GM21529 (cell line): ENCODE results near the gene CXCL8.

ENCODE experiments used
- ATAC-seq: cut with Tn5 transposase; IDR thresholded peaks from one replicate; pipeline ENCODE4 v1.9.1; 2021; ENCODE audit not compliant: unreplicated experiment

CXCL8 gene

DNA sequence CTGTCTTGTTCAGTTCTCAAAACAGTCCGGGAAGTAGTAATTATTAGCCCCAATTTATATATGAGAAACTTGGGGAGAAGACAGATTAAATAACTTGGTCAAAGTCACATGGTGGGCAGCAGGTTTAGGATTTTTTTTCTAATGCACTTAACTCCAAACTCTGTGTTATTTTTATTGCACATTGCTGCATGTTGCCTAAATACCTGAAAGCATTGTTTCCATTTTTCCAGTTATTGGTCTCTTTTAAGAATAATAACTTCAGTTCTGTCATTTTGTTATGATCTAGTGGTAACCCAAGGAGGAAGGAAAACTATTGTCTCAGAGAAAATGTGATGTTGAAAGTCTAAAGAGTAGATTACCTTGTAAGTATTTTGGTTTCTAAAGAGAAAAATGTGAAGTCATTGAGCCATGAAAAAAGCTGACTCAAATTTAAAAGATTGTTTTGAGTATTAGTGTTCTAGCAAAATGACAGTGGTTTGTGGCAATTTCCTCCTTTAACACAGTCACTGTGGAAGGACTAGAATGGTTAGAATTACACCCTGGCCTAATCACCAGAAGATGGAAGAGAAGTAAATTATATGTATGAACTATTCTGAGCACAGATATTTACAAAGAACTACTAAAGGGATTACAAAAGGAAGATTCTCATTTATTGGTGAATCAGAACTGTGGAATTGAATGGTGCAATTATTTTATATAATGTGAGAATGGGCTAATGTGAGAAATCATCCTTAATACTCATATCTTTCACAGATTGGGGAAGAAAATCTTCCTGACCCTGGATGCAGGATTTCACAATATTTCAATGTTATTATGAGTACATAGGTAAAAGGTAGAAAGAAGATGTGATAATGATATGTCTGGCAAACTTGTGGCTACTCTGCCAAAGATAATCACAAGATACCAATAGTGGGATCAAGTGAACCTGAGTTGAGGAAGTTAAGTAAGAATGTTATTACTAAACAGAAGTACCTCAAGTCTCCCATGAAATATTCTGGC lies 21.7 kb upstream of the CXCL8 start:
- peak; percentile 92 for ATAC-seq

DNA sequence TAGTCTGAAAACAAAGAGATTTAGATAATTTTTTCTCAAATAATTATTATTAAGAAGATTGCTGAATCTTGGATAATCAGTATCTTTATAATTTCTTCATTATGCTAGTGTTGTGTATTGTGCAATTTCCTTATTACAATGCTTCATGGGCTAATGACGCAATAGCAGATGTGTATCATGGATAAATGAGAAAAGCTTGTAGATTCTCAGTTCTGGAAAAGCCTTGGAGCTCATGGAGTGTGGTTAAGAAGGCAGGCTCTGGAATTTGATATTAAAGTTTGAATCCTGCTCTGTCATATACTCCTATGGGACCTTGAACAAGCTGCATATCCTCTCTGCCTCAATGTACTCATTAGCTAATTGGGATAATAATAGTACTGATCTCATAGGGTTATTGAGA lies 18.9 kb upstream of the CXCL8 start:
- no peak for ATAC-seq

DNA sequence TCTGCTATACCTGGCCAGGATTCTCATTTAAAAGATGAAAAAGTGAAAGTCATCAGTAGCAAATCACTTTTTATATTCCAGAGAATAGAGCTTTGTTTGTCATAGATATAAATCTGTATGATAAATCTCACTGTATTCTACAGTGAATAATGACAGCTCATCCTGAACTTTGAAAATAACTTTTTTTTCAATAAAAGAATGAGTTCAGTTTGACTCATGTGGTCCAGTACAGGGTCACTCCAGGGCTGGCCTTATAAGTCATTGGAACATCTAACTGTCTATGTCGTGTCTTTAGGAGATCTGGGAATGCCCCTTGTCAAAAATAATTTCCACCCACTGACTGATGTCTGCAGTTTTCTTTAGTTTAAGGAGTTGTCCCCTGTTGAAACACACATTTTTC lies 18.5 kb upstream of the CXCL8 start:
- no peak for ATAC-seq

DNA sequence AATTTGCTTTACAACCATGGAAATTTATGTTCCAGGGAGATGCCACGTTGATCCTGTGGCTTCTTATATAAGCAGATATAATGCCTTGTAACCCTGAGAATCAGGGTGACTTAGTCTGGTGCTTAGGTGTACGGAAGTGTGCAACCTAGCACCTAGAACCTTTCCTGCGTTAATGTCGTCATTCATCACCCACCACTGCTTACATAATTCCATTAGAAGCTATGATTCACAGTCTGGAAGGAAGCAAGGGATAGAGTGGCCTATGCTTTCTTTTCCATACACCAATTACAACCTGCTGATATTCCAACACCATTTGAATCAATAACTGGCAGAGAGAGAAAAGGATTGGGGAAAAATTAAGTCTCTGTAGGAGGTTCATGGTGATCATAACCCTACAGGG lies 17.3 kb upstream of the CXCL8 start:
- no peak for ATAC-seq

DNA sequence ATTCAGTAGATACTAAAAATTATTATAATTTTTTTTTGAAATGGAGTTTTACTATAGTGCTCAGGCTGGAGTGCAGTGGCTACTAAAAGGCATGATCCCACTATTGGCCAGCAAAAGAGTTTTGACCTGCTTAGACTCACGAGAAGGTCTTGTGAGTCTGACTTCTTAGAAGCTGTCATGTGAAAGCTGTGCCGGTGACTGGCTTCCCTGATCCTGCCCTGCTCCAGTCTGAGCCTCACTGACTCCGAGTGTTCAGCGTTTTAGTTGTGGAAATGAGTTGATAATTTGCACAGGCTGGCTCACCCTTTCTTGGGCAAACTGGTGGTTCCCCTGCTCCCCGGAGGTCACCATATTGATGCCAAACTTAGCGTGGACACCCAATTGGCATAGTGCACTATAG lies 16.4 kb upstream of the CXCL8 start:
- ATAC-seq, result no peak

DNA sequence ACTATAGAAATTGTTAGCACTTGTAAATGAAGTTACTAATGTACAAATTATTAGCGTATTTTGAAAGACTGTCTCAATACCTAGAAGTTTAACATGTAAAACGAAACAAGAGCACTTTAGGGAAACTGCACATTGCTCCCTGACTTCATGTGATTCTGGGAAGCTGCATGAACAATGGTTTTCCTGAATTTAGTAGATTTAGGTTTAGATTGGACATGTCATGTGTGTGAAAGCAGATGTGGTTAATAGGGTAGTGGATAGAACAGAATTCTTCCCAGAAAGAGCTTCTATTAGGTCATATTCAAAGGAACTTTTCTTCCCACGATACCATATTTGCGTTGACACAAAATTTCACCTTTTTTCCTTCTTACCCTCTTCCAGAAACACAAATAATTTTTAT lies 14.9 kb upstream of the CXCL8 start:
- no peak for ATAC-seq

DNA sequence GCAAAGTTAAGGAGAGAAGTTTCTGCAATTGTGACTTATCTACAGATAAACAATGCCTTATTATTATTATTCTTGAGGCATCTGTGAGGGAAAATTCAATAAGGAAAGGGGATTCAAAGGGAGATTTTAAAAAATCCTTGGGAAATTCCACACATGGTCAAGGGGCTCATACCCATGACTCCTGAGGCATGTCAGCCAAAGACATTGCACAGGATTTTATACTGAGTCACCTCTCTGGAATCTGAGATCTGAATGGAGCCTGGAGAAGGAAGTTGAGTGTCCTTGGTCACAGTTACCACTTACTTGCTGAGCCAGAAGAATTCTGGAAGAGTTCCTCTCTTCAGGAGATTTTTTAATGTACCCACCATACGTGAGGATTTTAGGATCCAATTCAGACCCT lies 14.4 kb upstream of the CXCL8 start:
- no peak for ATAC-seq

DNA sequence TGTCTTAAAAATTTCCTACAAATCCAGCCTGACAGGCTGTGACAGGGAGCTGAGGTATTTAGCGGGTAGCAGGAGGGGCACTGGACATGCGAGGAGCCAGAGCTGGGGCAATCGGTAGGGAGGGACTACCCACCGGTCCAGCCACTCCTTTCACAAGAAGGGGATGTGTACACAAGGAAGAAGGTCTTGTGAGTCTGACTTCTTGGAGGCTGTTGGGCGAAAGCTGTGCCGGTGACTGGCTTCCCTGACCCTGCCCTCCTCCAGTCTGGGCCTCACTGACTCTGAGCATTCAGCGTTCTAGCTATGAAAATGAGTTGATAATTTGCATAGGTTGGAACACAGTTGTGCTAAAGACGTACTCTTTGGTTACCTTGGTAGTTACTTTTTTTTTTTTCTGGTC lies 12.7 kb upstream of the CXCL8 start:
- peak; percentile 70 for ATAC-seq

DNA sequence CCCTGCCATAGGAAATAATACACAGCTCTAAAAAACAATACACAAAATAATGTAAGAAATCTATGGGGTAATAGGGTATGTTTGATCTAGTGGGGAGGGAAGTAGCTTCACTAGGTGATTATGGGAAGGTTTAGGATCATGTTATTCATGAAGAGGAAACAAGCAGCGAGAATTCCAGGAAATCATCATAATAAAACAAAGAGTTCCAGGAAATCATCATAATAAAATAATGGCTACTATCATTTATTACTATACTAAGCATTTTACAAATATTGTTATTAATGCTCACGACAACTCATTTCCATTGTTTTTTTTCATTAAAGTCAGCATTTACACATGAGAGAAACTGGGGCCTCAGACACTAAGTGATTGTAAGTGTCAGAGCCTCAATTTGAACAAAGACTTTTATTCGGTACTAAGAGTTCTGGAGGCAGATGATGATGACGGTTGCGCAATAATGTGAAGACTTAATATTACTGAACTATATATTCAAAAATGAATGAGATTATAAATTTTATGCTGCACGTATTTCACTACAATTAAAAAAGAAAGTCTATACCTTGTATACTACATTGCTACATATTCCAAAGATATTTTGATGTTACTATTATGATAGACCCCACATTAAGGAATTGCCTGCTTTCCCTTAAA lies 12.2 kb upstream of the CXCL8 start:
- no peak for ATAC-seq

DNA sequence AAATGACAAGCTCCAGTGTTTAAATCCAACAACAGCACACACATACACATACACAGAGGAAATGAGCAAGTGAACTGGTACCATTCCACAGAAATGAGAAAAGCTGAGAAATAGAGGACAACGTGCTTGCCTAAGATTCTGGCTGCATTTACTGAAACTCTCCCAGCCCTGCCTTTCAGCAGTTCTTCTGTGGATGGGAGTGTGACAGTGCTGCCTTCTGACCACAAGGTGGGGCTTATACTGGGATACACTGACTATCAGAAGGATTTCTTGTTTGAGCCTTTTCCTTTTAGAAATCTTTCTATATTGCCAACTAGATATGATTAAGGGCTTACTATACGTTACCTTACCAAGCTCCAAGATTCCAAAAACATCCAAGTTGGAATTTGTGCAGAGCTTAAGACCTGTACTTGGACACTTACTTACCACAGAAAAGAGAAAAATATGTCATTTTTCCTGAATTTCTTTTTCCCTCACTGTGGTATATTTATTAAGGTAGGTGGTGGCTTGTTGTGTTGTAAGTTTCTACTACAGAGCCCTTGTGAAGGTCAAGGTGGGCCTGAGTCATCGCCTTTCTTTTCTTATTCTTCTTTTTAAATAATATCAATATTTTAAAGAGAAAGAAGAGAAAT lies 10.7 kb upstream of the CXCL8 start:
- peak; percentile 61 for ATAC-seq

DNA sequence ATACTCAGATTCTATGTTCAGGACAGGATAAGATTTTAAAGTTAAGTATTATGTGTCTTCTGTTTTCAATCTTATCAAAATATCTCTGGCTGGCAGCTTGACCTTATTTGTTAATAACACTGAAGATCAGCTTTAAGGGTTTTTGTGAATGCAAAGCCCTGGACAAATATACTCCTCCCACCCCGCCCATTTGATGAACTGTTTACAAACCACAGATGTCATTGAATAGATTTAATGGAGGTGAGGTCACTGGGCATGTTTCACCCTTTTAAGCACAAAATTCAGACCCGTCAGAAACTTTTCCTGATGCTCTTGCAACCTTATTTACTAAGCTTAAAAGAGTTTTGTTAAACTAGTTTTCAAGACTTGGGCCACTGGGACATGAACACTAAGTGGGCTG lies 10.1 kb upstream of the CXCL8 start:
- ATAC-seq, result no peak

DNA sequence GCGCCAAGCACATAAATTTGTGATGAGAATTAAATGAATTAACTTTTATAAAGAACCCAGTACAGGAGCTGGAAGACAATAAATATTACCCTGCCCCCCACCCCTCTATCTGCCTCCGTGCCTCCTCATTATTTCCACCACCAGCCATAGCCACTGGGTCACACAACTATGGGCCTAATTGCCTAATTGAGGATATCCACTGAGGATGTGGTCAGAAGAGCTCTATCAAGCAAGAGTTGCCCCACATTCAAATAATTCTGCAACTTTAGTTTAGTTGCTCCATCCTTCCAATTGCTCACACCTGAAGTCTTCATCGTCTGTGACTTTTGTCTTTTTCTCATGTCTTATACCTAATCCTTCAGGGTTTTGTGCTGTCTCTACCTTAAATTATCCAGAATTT lies 9.5 kb upstream of the CXCL8 start:
- no peak for ATAC-seq

DNA sequence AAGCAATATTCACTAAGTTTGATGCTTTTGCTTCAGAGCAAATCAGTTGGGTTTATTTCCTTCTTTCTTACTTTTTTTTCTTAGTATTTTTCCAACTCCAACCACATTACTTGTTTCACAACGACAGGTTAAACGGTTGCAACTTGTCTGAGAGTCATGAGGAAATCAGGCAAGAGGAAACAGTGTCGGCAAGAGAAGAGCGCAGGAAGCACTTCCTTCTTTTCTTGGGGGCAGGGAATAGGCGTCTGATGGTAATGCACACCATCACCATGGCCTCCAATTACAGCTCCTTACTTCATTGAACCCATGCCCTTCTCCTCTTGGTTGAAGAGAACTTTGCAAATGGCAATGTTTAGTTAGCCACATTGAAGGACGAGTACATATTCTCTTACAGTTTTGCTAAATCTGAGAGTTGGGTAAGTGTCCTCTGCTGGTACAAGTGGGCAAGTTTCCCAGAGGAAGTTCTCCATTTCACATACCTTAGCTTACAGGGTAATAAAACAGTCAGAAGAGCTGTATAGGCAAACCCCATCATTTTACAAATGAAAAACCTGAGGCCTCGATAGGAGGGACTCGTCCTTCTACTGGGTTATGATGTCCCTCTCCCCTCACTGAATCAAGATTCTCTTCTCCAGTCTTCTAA lies 8.3 kb upstream of the CXCL8 start:
- ATAC-seq, result no peak

DNA sequence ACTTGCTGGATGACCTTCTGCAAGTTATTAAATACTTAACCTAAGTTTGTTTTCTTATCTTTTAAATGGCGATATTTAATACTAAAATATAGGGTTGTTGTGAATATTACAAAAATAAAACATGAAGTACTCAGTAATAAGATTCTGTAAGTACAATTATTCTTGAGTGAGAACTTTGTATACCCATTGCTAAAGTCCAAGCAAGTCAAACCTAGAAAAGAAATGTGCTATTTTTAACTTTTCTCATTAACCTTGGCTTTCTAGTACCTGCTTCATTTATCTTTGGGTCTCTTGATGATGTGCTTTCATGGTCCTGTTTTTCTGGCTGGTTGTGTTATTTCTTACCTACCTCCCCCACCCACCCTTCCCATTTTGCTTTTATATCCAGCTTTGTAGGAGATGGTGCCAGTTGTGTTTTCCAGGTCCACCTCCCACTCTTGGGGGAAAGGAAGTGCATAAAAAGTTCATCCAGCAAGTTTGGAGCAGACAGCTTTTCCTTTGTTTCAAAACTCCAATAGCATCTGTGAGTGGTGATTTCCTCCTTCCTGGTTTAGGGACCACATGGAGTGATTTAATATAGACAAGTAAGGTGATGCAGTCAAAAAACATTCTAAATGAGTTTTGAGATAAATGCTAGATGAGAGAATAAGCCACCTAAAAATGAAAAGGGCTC lies 7.5 kb upstream of the CXCL8 start:
- no peak for ATAC-seq

DNA sequence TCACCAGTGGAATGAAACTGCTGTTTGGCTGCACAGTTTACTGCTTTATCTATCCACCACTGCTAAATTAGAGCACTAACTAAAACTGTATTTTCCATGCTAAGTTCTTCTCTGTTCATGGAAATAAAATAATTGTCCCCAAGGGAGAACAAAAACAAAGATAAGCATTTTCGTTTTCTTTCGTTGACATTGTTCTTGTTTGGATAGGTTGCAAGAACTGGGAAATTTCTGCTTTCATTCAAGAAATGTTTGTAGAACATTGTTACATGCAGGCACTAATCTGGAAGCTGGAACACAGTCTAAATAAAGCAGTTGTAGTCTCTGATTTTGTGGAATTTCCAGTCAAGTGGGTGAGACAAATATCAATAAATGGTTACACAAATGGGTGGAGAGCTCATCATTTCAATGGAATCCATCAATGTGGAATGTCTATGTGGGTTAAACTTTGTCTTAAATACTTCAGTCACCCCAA lies 5.8 kb upstream of the CXCL8 start:
- no peak for ATAC-seq

DNA sequence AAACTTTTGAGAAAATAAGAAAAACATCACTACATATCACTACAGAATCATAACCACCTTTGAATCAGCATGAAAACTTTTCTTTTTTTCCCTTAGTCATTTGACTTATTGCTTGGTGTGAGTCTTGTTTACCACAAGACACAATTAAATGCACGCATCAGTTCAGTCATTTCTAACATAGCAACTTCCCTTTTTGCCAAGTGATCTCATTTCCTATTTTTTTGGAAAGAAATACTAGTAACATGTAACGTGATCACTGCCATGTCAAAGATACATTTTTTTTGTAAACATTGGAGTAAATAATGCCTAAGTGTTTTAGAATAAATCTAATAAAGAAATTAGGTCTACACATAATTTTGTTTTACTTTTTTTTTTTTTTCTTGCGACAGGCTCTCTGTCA lies 5.1 kb upstream of the CXCL8 start:
- peak; percentile 79 for ATAC-seq

DNA sequence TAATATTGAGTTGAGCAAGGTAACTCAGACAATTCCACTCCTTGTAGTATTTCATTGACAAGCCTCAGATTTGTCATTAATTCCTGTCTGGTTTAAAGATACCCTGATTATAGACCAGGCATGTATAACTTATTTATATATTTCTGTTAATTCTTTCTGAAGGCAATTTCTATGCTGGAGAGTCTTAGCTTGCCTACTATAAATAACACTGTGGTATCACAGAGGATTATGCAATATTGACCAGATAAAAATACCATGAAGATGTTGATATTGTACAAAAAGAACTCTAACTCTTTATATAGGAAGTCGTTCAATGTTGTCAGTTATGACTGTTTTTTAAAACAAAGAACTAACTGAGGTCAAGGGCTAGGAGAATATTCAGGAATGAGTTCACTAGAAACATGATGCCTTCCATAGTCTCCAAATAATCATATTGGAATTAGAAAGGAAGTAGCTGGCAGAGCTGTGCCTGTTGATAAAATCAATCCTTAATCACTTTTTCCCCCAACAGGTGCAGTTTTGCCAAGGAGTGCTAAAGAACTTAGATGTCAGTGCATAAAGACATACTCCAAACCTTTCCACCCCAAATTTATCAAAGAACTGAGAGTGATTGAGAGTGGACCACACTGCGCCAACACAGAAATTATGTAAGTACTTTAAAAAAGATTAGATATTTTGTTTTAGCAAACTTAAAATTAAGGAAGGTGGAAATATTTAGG lies 821 bp downstream of the CXCL8 start:
- ATAC-seq, result no peak

DNA sequence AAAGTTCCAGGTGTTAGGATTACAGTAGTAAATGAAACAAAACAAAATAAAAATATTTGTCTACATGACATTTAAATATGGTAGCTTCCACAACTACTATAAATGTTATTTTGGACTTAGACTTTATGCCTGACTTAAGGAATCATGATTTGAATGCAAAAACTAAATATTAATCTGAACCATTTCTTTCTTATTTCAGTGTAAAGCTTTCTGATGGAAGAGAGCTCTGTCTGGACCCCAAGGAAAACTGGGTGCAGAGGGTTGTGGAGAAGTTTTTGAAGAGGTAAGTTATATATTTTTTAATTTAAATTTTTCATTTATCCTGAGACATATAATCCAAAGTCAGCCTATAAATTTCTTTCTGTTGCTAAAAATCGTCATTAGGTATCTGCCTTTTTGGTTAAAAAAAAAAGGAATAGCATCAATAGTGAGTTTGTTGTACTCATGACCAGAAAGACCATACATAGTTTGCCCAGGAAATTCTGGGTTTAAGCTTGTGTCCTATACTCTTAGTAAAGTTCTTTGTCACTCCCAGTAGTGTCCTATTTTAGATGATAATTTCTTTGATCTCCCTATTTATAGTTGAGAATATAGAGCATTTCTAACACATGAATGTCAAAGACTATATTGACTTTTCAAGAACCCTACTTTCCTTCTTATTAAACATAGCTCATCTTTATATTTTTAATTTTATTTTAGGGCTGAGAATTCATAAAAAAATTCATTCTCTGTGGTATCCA lies 1.6 kb downstream of the CXCL8 start:
- ATAC-seq, result no peak

DNA sequence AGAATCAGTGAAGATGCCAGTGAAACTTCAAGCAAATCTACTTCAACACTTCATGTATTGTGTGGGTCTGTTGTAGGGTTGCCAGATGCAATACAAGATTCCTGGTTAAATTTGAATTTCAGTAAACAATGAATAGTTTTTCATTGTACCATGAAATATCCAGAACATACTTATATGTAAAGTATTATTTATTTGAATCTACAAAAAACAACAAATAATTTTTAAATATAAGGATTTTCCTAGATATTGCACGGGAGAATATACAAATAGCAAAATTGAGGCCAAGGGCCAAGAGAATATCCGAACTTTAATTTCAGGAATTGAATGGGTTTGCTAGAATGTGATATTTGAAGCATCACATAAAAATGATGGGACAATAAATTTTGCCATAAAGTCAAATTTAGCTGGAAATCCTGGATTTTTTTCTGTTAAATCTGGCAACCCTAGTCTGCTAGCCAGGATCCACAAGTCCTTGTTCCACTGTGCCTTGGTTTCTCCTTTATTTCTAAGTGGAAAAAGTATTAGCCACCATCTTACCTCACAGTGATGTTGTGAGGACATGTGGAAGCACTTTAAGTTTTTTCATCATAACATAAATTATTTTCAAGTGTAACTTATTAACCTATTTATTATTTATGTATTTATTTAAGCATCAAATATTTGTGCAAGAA lies 2.3 kb downstream of the CXCL8 start:
- no peak for ATAC-seq
